Measurements from ENCODE around the gene MEX3B. TPM values are rescaled to one million over a fixed set of nuclear protein-coding genes. Genes with fewer than 3 reads are reported as not detected.
A peak's percentile ranks its signal among the peaks of the same experiment; 100 is the strongest.
"Not testable (repeated sequence)": the region's sequence is repeated elsewhere in the genome, so short reads cannot be mapped to it uniquely, and the experiment has no call there.

The MEX3B gene
- total RNA-seq, 2 experiments from 2014 or later: 0.99 to 1.2 TPM

GRCh38 chr15:82020625-82021394, 25.0 kb downstream of the MEX3B start:
- Mint-ChIP-seq H3K9me3 (no peaks in the 10 kb centered on the region), H3K4me3 (no peak overlapping the region), H3K27ac (no peak overlapping the region), H3K4me1 (no peaks in the 10 kb centered on the region), H3K36me3 (ENCODE audit: low read depth) (no peaks in the 10 kb centered on the region), H3K27me3 (peaks cover 4% of the 10 kb centered on the region)
- POLR2A ChIA-PET: no interaction called here
- DNase-seq: no peak
- CTCF ChIA-PET: no interaction called here

GRCh38 chr15:82018201-82018600, 27.6 kb downstream of the MEX3B start:
- no peaks in the 10 kb centered on the region for H3K4me1 Mint-ChIP-seq
- H3K27ac Mint-ChIP-seq: no peak overlapping the region
- no peaks in the 10 kb centered on the region for H3K9me3 Mint-ChIP-seq
- no peak for DNase-seq
- no peak overlapping the region for H3K4me3 Mint-ChIP-seq
- peaks cover 7% of the 10 kb centered on the region for H3K27me3 Mint-ChIP-seq
- CTCF ChIA-PET: no interaction called here
- POLR2A ChIA-PET: no interaction called here
- H3K36me3 Mint-ChIP-seq (ENCODE audit: low read depth): no peaks in the 10 kb centered on the region

GRCh38 chr15:82017656-82018055, 28.2 kb downstream of the MEX3B start:
- ChIA-PET CTCF (no interaction called here), POLR2A (no interaction called here)
- Mint-ChIP-seq H3K4me3 (no peak overlapping the region), H3K27me3 (peaks cover 7% of the 10 kb centered on the region), H3K4me1 (no peaks in the 10 kb centered on the region), H3K27ac (no peak overlapping the region), H3K9me3 (no peaks in the 10 kb centered on the region), H3K36me3 (ENCODE audit: low read depth) (no peaks in the 10 kb centered on the region)
- DNase-seq: no peak

GRCh38 chr15:82014989-82015388, 30.8 kb downstream of the MEX3B start:
- H3K36me3 Mint-ChIP-seq (ENCODE audit: low read depth): no peaks in the 10 kb centered on the region
- H3K4me3 Mint-ChIP-seq: no peak overlapping the region
- H3K27me3 Mint-ChIP-seq: peaks cover 11% of the 10 kb centered on the region
- POLR2A ChIA-PET: interaction anchor here (0.6 kb wide), 1 partner anchor 11 kb away, joined by 3 read pairs; no protein-coding TSS in a partner anchor
- no peak overlapping the region for H3K27ac Mint-ChIP-seq
- DNase-seq: no peak
- no peaks in the 10 kb centered on the region for H3K4me1 Mint-ChIP-seq
- CTCF ChIA-PET: interaction anchor here (1.0 kb wide), 1 partner anchor 17 kb away, joined by 3 read pairs; no protein-coding TSS in a partner anchor
- no peaks in the 10 kb centered on the region for H3K9me3 Mint-ChIP-seq

GRCh38 chr15:82012908-82013307, 32.9 kb downstream of the MEX3B start:
- H3K27ac Mint-ChIP-seq: peak overlapping the region; percentile 43
- no peak for DNase-seq
- ChIA-PET POLR2A (no interaction called here), CTCF (interaction anchor here (1.1 kb wide), 1 partner anchor 554 kb away, joined by 3 read pairs; no protein-coding TSS in a partner anchor)
- no peak overlapping the region for H3K4me3 Mint-ChIP-seq
- no peaks in the 10 kb centered on the region for H3K36me3 Mint-ChIP-seq (ENCODE audit: low read depth)
- peaks cover 11% of the 10 kb centered on the region for H3K27me3 Mint-ChIP-seq
- no peaks in the 10 kb centered on the region for H3K4me1 Mint-ChIP-seq
- no peaks in the 10 kb centered on the region for H3K9me3 Mint-ChIP-seq

- POLR2A ChIA-PET: no interaction called here
- H3K4me1 Mint-ChIP-seq: no peaks in the 10 kb centered on the region
- DNase-seq: no peak
- H3K4me3 Mint-ChIP-seq: no peak overlapping the region
- H3K27ac Mint-ChIP-seq: no peak overlapping the region
- CTCF ChIA-PET: interaction anchor here (0.7 kb wide), 1 partner anchor 269 kb away, joined by 4 read pairs; no protein-coding TSS in a partner anchor
- H3K9me3 Mint-ChIP-seq: no peaks in the 10 kb centered on the region
- H3K36me3 Mint-ChIP-seq (ENCODE audit: low read depth): no peaks in the 10 kb centered on the region
- no peaks in the 10 kb centered on the region for H3K27me3 Mint-ChIP-seq
Observed at GRCh38 chr15:82005239-82005638, 40.6 kb downstream of the MEX3B start.

- DNase-seq: no peak
- ChIA-PET CTCF (no interaction called here), POLR2A (no interaction called here)
- Mint-ChIP-seq H3K27me3 (no peaks in the 10 kb centered on the region), H3K9me3 (no peaks in the 10 kb centered on the region), H3K4me3 (no peak overlapping the region), H3K4me1 (no peaks in the 10 kb centered on the region), H3K36me3 (ENCODE audit: low read depth) (no peaks in the 10 kb centered on the region), H3K27ac (no peak overlapping the region)
Observed at GRCh38 chr15:82003916-82004315, 41.9 kb downstream of the MEX3B start.

GRCh38 chr15:81995081-81995480, 50.7 kb downstream of the MEX3B start:
- Mint-ChIP-seq H3K9me3 (peaks cover 13% of the 10 kb centered on the region), H3K27ac (peak overlapping the region; percentile 51), H3K4me3 (peak overlapping the region; percentile 64)
- H3K4me1 Mint-ChIP-seq; H3K36me3 Mint-ChIP-seq (ENCODE audit: low read depth); POLR2A ChIA-PET; H3K27me3 Mint-ChIP-seq; CTCF ChIA-PET; DNase-seq: not testable (repeated sequence)

GRCh38 chr15:81992523-81992922, 53.3 kb downstream of the MEX3B start:
- Mint-ChIP-seq H3K4me3 (no peak overlapping the region), H3K27me3 (no peaks in the 10 kb centered on the region), H3K4me1 (no peaks in the 10 kb centered on the region), H3K36me3 (ENCODE audit: low read depth) (no peaks in the 10 kb centered on the region), H3K9me3 (peaks cover 13% of the 10 kb centered on the region), H3K27ac (no peak overlapping the region)
- DNase-seq: no peak
- ChIA-PET CTCF (no interaction called here), POLR2A (no interaction called here)

Other genes with a start within 250 kb of the MEX3B start
- 10 to 100 TPM; 28.4 to 31.6 TPM for gene EFL1, start 216.7 kb upstream of the MEX3B start, total RNA-seq
- 10 to 100 TPM; 13.9 to 14.3 TPM for gene SAXO2, start 216.8 kb upstream of the MEX3B start, total RNA-seq

All from activated CD4-positive, alpha-beta T cell treated with anti-CD3 and anti-CD28 coated beads, Interleukin-2, amount 10 ng/mL, durations not matched to agents 7 days and 5 days (primary cell).